Neural progenitor cell (in vitro differentiated cells): ENCODE results near the gene RBM34.

Source experiments
- CTCF ChIP-seq: fragments of 200-600 bp; sonication (generic); IDR thresholded peaks from 2 replicates; pipeline ENCODE4 v1.5.1; 2017; ENCODE audit warnings: antibody characterized with exemption, mild to moderate bottlenecking
- EZH2 ChIP-seq: fragments of 200-600 bp; sonication (generic); IDR thresholded peaks from 2 replicates; pipeline ENCODE4 v1.6.1; 2017; ENCODE audit warnings: antibody characterized with exemption, mild to moderate bottlenecking, moderate library complexity

- no peak for TF ChIP-seq CTCF
- TF ChIP-seq EZH2, result no peak
These were observed 38.7 kb downstream of the RBM34 start for GRCh38 chr1:235122348-235122747.
